Osteocyte (in vitro differentiated cells): ENCODE results near the gene COL27A1. TPM values are rescaled to one million over a fixed set of nuclear protein-coding genes. Genes with fewer than 3 reads are reported as not detected.

Source experiments
- DNase-seq: peaks from one replicate; pipeline ENCODE4 v3.0.0; 2021; ENCODE audit warnings: mixed read lengths; ENCODE audit not compliant: unreplicated experiment; ENCODE audit errors: extremely low spot score
- H3K27ac Mint-ChIP-seq: one replicate; pipeline ENCODE4 v1.8.0; 2021; ENCODE audit warnings: mild to moderate bottlenecking, mixed read lengths; ENCODE audit not compliant: unreplicated experiment
- H3K27me3 Mint-ChIP-seq: one replicate; pipeline ENCODE4 v1.8.0; 2021; ENCODE audit warnings: mixed read lengths; ENCODE audit not compliant: unreplicated experiment
- H3K36me3 Mint-ChIP-seq: one replicate; pipeline ENCODE4 v1.8.0; 2021; ENCODE audit warnings: mixed read lengths; ENCODE audit not compliant: unreplicated experiment
- H3K4me1 Mint-ChIP-seq: one replicate; pipeline ENCODE4 v1.8.0; 2021; ENCODE audit warnings: mixed read lengths; ENCODE audit not compliant: unreplicated experiment
- H3K4me3 Mint-ChIP-seq: one replicate; pipeline ENCODE4 v1.8.0; 2021; ENCODE audit warnings: mild to moderate bottlenecking, moderate library complexity, mixed read lengths; ENCODE audit not compliant: unreplicated experiment
- H3K9me3 Mint-ChIP-seq: one replicate; pipeline ENCODE4 v1.8.0; 2021; ENCODE audit warnings: mixed read lengths; ENCODE audit not compliant: unreplicated experiment
- CTCF ChIP-seq: fragments of 200-600 bp; sonication (generic); IDR thresholded peaks from 2 replicates; pipeline ENCODE4 v1.5.0; 2021; ENCODE audit warnings: antibody characterized with exemption, mild to moderate bottlenecking, moderate library complexity
- total RNA-seq: library from RNA; stranded (reverse); gene quantifications from 2 replicates; pipeline ENCODE4 v1.2.1, GENCODE V29; 2021

The COL27A1 gene
- total RNA-seq, 1 donor from 2014 or later: 44.4 TPM

- H3K27ac Mint-ChIP-seq: no peak overlapping the region
- no peaks in the 10 kb centered on the region for H3K36me3 Mint-ChIP-seq
- TF ChIP-seq CTCF: no peak
- no peak overlapping the region for H3K4me3 Mint-ChIP-seq
- peaks cover 21% of the 10 kb centered on the region for H3K27me3 Mint-ChIP-seq
- DNase-seq: no peak
- no peaks in the 10 kb centered on the region for H3K9me3 Mint-ChIP-seq
- H3K4me1 Mint-ChIP-seq: peaks cover 12% of the 10 kb centered on the region
These were observed 5.5 kb upstream of the COL27A1 start for GRCh38 chr9:114149765-114150340.

- H3K4me1 Mint-ChIP-seq: peaks cover 16% of the 10 kb centered on the region
- peaks cover 19% of the 10 kb centered on the region for H3K27me3 Mint-ChIP-seq
- no peaks in the 10 kb centered on the region for H3K9me3 Mint-ChIP-seq
- no peak overlapping the region for H3K4me3 Mint-ChIP-seq
- H3K27ac Mint-ChIP-seq: no peak overlapping the region
- no peak for DNase-seq
- H3K36me3 Mint-ChIP-seq: no peaks in the 10 kb centered on the region
- TF ChIP-seq CTCF: no peak
These were observed 4.7 kb upstream of the COL27A1 start for GRCh38 chr9:114150608-114151007.

DNA sequence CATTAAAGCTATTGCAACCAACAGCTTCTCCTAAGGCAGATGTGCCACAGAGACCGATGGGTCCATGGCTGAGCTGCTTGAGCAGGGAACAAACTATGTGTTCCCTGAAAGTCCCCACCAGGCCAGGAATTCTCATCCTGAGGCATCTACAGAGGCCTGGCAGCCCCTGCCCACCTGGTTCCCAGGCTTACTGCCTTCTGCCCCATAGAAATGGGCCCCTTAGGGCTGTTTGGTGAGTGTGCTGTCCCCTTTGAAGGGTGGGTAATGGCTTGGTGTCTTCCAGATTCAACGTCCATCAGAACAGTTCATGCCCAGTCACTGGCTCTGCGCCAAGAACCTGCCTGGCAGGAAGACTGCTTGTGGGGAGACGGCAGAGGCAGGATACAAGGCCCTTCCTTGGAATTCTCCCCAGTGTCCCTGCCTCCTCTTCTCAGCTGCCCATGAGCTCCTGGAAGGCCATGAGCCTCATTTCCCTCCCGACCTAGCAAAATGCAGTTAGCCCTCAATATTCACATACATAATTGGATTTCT is 3.8 kb upstream of the COL27A1 start:
- no peak for TF ChIP-seq CTCF
- H3K27ac Mint-ChIP-seq: no peak overlapping the region
- no peak for DNase-seq
- no peaks in the 10 kb centered on the region for H3K9me3 Mint-ChIP-seq
- peaks cover 19% of the 10 kb centered on the region for H3K4me1 Mint-ChIP-seq
- H3K36me3 Mint-ChIP-seq: no peaks in the 10 kb centered on the region
- H3K4me3 Mint-ChIP-seq: no peak overlapping the region
- peaks cover 13% of the 10 kb centered on the region for H3K27me3 Mint-ChIP-seq

DNA sequence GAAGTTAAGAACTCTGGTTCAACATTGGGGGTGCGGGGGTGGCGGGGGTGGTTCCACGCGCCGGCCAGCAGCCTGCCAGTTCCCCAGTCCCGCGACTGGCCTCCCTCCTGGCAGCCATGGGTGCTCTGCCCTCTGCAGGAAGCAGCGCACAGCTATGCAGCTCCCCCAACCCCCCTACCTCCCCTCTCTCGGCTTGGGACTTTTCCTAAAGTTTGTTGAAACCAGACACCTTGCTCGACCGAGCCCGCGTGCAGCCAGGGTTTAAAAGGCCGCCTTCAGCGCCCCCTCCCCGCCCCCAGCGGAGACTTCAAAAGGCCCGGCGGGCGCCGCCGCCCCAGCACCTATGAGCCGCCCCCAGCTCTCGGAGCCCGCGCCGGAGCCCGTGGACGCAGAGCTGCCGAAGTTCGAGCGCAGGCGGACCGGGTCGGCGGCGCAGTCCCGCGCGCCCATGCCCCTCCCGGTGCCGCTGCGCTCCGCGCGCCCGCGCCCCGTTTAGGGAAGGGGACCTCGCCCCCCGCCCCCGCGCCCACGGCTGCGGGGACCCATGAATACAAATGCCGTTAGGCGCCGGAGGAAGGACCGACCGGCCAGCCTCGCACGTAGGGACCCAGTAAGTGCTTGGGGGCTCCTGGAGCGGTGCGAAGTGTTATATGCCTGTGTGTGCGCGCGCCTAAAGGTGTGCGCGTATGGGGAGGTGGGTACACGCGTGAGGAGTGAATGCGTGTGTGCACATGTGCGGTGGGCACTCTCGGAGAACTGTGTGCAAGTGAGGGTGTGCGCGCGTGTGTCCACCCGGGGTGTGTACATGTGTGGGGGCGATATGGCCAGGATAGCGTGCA is 1.4 kb upstream of the COL27A1 start:
- Mint-ChIP-seq H3K9me3 (no peaks in the 10 kb centered on the region), H3K27ac (no peak overlapping the region), H3K4me3 (peak overlapping the region; percentile 79), H3K27me3 (peaks cover 7% of the 10 kb centered on the region), H3K4me1 (peaks cover 37% of the 10 kb centered on the region), H3K36me3 (no peaks in the 10 kb centered on the region)
- TF ChIP-seq CTCF: peak; percentile 56
- DNase-seq: no peak

- no peaks in the 10 kb centered on the region for H3K9me3 Mint-ChIP-seq
- peaks cover 44% of the 10 kb centered on the region for H3K4me1 Mint-ChIP-seq
- H3K4me3 Mint-ChIP-seq: peak overlapping the region; percentile 79
- H3K36me3 Mint-ChIP-seq: no peaks in the 10 kb centered on the region
- DNase-seq: no peak
- H3K27ac Mint-ChIP-seq: no peak overlapping the region
- H3K27me3 Mint-ChIP-seq: peaks cover 7% of the 10 kb centered on the region
- no peak for TF ChIP-seq CTCF
These were observed 686 bp upstream of the COL27A1 start for GRCh38 chr9:114154600-114155102.
